PC-9 (cell line): ENCODE data around the gene PCDHGB1. TPM values are rescaled to one million over a fixed set of nuclear protein-coding genes. Genes with fewer than 3 reads are reported as not detected.
"Not testable (repeated sequence)": the region's sequence is repeated elsewhere in the genome, so short reads cannot be mapped to it uniquely, and the experiment has no call there.

Experiments
- BruUV-seq: library from RNA; stranded (reverse); fragments of 400-500 nt; replicated peaks from 2 replicates; lab custom pipeline; 2021; lab: Mats Ljungman, UMichigan
- CTCF ChIA-PET: fragments of 300-600 bp; sonication (Branson Sonifier 250); formaldehyde crosslinking; loops from one replicate; lab custom pipeline; 2022; ENCODE audit warnings: antibody characterized with exemption; lab: Charles Lee
- POLR2A ChIA-PET: fragments of 300-600 bp; sonication (Branson Sonifier 250); formaldehyde crosslinking; loops from one replicate; lab custom pipeline; 2022; ENCODE audit warnings: antibody characterized with exemption; ENCODE audit not compliant: unreplicated experiment; lab: Charles Lee
- DNase-seq, 2 experiments: peaks; one replicate each; pipeline versions ENCODE4 v3.0.0 to v3.0.0-alpha.2; 2015 to 2022; ENCODE audit warnings: mixed read lengths in 1 of 2
- H2AFZ ChIP-seq: fragments of 200-600 bp; sonication (generic); 2 replicates; pipeline ENCODE4 v1.8.1; 2017; ENCODE audit warnings: antibody characterized with exemption
- H3F3A ChIP-seq: fragments of 200-600 bp; sonication (generic); 2 replicates; pipeline ENCODE4 v1.8.1; 2017; ENCODE audit warnings: antibody characterized with exemption, mild to moderate bottlenecking, low read depth; ENCODE audit not compliant: insufficient read depth
- H3K27ac ChIP-seq: fragments of 200-600 bp; sonication (generic); 2 replicates; pipeline ENCODE4 v1.6.1; 2016; ENCODE audit warnings: mixed run types
- H3K27me3 ChIP-seq: fragments of 200-600 bp; sonication (generic); 2 replicates; pipeline ENCODE4 v1.6.1; 2016; ENCODE audit warnings: low read depth, mixed run types; ENCODE audit not compliant: insufficient read depth
- H3K36me3 ChIP-seq: fragments of 200-600 bp; sonication (generic); 2 replicates; pipeline ENCODE4 v1.6.1; 2016; ENCODE audit warnings: low read depth, mixed run types
- H3K4me1 ChIP-seq: fragments of 200-600 bp; sonication (generic); replicated peaks from 2 replicates; pipeline ENCODE4 v1.6.1; 2016; ENCODE audit warnings: mixed run types; ENCODE audit not compliant: insufficient read depth
- H3K4me2 ChIP-seq: fragments of 200-600 bp; sonication (generic); 2 replicates; pipeline ENCODE4 v1.6.1; 2017; ENCODE audit warnings: mixed run types
- H3K4me3 ChIP-seq: fragments of 200-600 bp; sonication (generic); 2 replicates; pipeline ENCODE4 v1.6.1; 2016; ENCODE audit warnings: mixed run types
- H3K79me2 ChIP-seq: fragments of 200-600 bp; sonication (generic); 2 replicates; pipeline ENCODE4 v1.6.1; 2017; ENCODE audit warnings: low read depth, mixed run types
- H3K9me2 ChIP-seq: fragments of 200-600 bp; sonication (generic); 2 replicates; pipeline ENCODE4 v1.8.1; 2017; ENCODE audit warnings: mild to moderate bottlenecking; ENCODE audit not compliant: insufficient read depth
- H3K9me3 ChIP-seq: fragments of 200-600 bp; sonication (generic); 2 replicates; pipeline ENCODE4 v1.8.1; 2016; ENCODE audit warnings: low read depth; ENCODE audit not compliant: insufficient read depth
- H4K20me1 ChIP-seq: fragments of 200-600 bp; sonication (generic); 2 replicates; pipeline ENCODE4 v1.8.1; 2017; ENCODE audit not compliant: insufficient read depth
- CTCF ChIP-seq: fragments of 200-600 bp; sonication (generic); conservative IDR thresholded peaks from 2 replicates; pipeline ENCODE4 v1.6.1; 2017; ENCODE audit warnings: mixed run types, antibody characterized with exemption, mild to moderate bottlenecking, moderate library complexity
- EZH2 ChIP-seq: fragments of 200-600 bp; sonication (generic); IDR thresholded peaks from 2 replicates; pipeline ENCODE4 v1.8.0; 2017; ENCODE audit warnings: antibody characterized with exemption, low read depth
- intact Hi-C: fragments of 100-400 bp; cut with micrococcal nuclease; formaldehyde crosslinking; loops from one replicate; pipeline ENCODE4 v1.10.0; 2022; ENCODE audit not compliant: unreplicated experiment
- total RNA-seq: library from RNA; stranded (reverse); gene quantifications from 2 replicates; pipeline ENCODE4 v1.2.3, GENCODE V29; 2021

The PCDHGB1 gene
- total RNA-seq, 1 experiment from 2014 or later: not detected

- Histone ChIP-seq H3K27me3 (peaks cover 36% of the 10 kb centered on the region), H3K4me2 (peak within 1 kb of the TSS; percentile 31; the same call in 1 of the 2 replicates)
- POLR2A ChIA-PET, H3K79me2 ChIP-seq, intact Hi-C loops, H3K36me3 ChIP-seq, DNase-seq, H3F3A ChIP-seq, H3K27ac ChIP-seq, H3K4me3 ChIP-seq, H2AFZ ChIP-seq, H3K9me2 ChIP-seq, H3K4me1 ChIP-seq, BruUV-seq, H4K20me1 ChIP-seq, H3K9me3 ChIP-seq, CTCF ChIA-PET: not testable (repeated sequence)
- TF ChIP-seq CTCF: peak; percentile 40; the same call in 1 of the 2 replicates
Measured at GRCh38 chr5:141387557-141388311, 37.8 kb downstream of the PCDHGB1 start, which contains the start of gene PCDHGB4. Gene PCDHGB4 (plus strand): TSS chr5:141387698. CDS start chr5:141387885, 187 bp downstream.

- H3K4me2 ChIP-seq: peak overlapping the region; percentile 31; the same call in 1 of the 2 replicates
- CTCF ChIA-PET: interaction anchor here (0.6 kb wide), 1 partner anchor 50 kb away, joined by 3 read pairs; no protein-coding TSS in a partner anchor
- H3K4me1 ChIP-seq: no peaks in the 10 kb centered on the region
- no peaks in the 10 kb centered on the region for H3K9me2 ChIP-seq
- no peak overlapping the region for H3K4me3 ChIP-seq
- no peaks in the 10 kb centered on the region for H3F3A ChIP-seq
- H3K27me3 ChIP-seq: peaks cover 27% of the 10 kb centered on the region
- H4K20me1 ChIP-seq: no peaks in the 10 kb centered on the region
- H3K79me2 ChIP-seq: no peaks in the 10 kb centered on the region
- intact Hi-C loops: no loop called here
- H3K36me3 ChIP-seq: no peaks in the 10 kb centered on the region
- POLR2A ChIA-PET: no interaction called here
- no TSS peak for BruUV-seq
- no peak overlapping the region for H2AFZ ChIP-seq
- H3K27ac ChIP-seq: no peak overlapping the region
- DNase-seq: no peak
- H3K9me3 ChIP-seq: no peaks in the 10 kb centered on the region
- TF ChIP-seq CTCF (no peak), EZH2 (no peak)
Measured at GRCh38 chr5:141388661-141389060, 38.8 kb downstream of the PCDHGB1 start.

GRCh38 chr5:141389153-141390042, 39.5 kb downstream of the PCDHGB1 start:
- H2AFZ ChIP-seq: no peak overlapping the region
- H3K79me2 ChIP-seq: no peaks in the 10 kb centered on the region
- no peaks in the 10 kb centered on the region for H3K9me3 ChIP-seq
- no peaks in the 10 kb centered on the region for H3K4me1 ChIP-seq
- H3K27me3 ChIP-seq: peaks cover 19% of the 10 kb centered on the region
- BruUV-seq: no TSS peak
- DNase-seq: no peak
- no peak overlapping the region for H3K4me2 ChIP-seq
- H3K36me3 ChIP-seq: no peaks in the 10 kb centered on the region
- no peaks in the 10 kb centered on the region for H3F3A ChIP-seq
- H3K9me2 ChIP-seq: no peaks in the 10 kb centered on the region
- no peak overlapping the region for H3K27ac ChIP-seq
- TF ChIP-seq CTCF (no peak), EZH2 (no peak)
- H4K20me1 ChIP-seq: no peaks in the 10 kb centered on the region
- no peak overlapping the region for H3K4me3 ChIP-seq
- POLR2A ChIA-PET: no interaction called here
- intact Hi-C loops: no loop called here
- CTCF ChIA-PET: interaction anchor here (0.6 kb wide), 1 partner anchor 50 kb away, joined by 3 read pairs; no protein-coding TSS in a partner anchor
